Stimulated activated memory B cell treated with anti-CD40 and anti-IgM and Interleukin-4, amounts not matched to agents 10 μg/mL and 1 μg/mL and 100 μg/mL, for 72 hours (primary cell): ENCODE results near the gene MANBA.
A peak's percentile ranks its signal among the peaks of the same experiment; 100 is the strongest.

Experiments
- ATAC-seq: fragments of 150-1000 bp; cut with Tn5 transposase; 2 replicates; pipeline ENCODE4 v1.10.0; 2021
- H3K27ac Mint-ChIP-seq: one replicate; pipeline ENCODE4 v1.8.0; 2022; ENCODE audit warnings: mild to moderate bottlenecking, mixed read lengths
- H3K27me3 Mint-ChIP-seq: one replicate; pipeline ENCODE4 v1.8.0; 2022; ENCODE audit warnings: mixed read lengths
- H3K36me3 Mint-ChIP-seq: one replicate; pipeline ENCODE4 v1.8.0; 2022; ENCODE audit warnings: mixed read lengths
- H3K4me1 Mint-ChIP-seq: one replicate; pipeline ENCODE4 v1.8.0; 2022; ENCODE audit warnings: mixed read lengths
- H3K4me3 Mint-ChIP-seq: one replicate; pipeline ENCODE4 v1.8.0; 2022; ENCODE audit warnings: mild to moderate bottlenecking, moderate library complexity, mixed read lengths
- H3K9me3 Mint-ChIP-seq: one replicate; pipeline ENCODE4 v1.8.0; 2022; ENCODE audit warnings: mixed read lengths

Gene MANBA

DNA sequence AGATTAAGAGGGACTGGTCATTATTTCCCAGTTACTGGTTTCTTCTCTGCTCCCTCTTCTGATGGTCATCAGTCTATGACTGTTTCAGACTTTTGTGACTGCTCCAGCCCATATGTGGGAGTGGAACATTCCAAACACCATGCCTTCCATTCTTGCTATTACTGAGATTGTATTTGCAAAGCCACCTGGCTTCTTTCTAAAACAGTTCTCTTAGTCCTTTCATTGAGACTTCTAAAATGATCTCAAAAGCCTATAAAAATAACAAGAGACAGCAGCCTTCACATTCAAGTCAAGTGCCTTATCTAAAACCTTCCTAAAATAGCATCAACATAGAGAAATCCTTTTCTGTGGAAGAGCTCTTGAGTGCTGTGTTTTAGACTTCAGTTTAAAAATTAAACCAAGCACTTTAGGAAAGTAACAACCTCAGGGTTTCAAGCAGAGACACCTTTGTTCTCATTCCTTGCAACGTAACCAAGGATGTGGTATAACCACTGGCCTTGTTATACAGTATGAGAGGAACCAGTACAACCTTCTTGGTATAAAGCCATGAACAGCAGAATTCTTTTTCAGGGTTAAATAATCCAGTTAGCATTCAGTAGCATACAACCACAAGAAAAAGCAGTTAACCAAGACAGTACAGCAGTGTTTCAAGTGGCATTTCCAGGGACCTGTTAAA, 162.5 kb downstream of the MANBA start:
- Mint-ChIP-seq H3K4me3 (peak overlapping the region; percentile 50), H3K36me3 (peaks cover 81% of the 10 kb centered on the region), H3K27ac (peak overlapping the region; percentile 94), H3K27me3 (no peaks in the 10 kb centered on the region), H3K9me3 (no peaks in the 10 kb centered on the region), H3K4me1 (peaks cover 45% of the 10 kb centered on the region)
- peak; percentile 84 for ATAC-seq

DNA sequence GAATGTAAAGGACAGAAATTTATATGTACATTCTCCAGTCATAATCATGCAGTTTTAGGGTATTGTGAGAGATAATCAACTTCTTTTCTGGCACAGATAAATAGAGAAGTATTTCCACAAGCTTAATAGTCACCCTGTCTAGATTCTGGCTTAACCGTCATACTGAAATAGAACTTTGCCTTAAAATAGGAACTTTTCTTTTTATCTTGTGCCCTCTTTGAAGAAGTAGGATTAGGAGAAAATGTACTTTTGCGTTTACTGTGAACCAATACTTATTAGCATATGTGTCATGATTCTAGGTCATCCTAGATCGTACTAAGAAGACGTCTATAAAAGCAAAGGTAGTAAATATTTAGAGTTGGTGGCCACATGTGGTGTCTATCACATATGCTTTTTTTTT, 164.2 kb downstream of the MANBA start:
- no peak for ATAC-seq
- Mint-ChIP-seq H3K9me3 (no peaks in the 10 kb centered on the region), H3K27ac (peak overlapping the region; percentile 94), H3K27me3 (no peaks in the 10 kb centered on the region), H3K4me1 (peaks cover 61% of the 10 kb centered on the region), H3K4me3 (no peak overlapping the region), H3K36me3 (peaks cover 90% of the 10 kb centered on the region)

DNA sequence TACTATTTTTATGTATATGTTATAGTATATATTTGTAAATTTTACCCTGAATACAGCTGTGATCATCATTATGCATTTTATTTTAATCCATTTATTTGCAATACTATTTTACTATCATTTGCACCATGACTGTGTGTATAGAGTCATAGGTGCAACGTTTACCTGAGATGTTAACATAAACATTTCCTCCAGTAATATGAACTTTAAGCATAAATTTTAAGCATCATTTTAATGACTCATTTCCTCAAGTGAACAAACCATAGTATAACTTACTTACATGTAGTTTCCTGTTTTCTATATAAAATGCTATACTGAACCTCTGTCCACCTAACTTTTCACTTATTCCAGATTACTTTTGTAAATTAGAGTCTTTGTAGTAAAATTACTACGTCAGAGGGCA, 166.8 kb downstream of the MANBA start:
- Mint-ChIP-seq H3K4me1 (peaks cover 65% of the 10 kb centered on the region), H3K36me3 (peaks cover 92% of the 10 kb centered on the region), H3K27ac (peak overlapping the region; percentile 42), H3K4me3 (no peak overlapping the region), H3K9me3 (no peaks in the 10 kb centered on the region), H3K27me3 (no peaks in the 10 kb centered on the region)
- ATAC-seq, result no peak

DNA sequence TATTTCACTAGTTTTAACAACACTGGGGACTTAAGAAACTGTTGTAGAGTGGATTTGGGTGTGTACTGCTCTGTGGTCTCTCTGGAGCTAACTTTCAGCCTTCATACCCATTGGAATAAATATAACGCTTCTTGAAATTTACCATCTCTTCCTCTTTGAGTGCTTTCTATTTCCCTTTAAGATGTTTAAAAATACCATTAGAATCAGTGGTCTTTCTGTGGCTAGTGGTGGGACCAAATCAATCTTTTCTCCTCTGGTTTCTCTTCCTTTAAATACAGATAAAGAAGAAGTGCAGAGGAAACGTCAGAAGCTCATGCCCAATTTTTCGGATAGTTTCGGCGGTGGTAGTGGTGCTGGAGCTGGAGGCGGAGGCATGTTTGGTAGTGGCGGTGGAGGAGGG, 167.6 kb downstream of the MANBA start:
- Mint-ChIP-seq H3K27ac (peak overlapping the region; percentile 80), H3K4me3 (no peak overlapping the region), H3K9me3 (no peaks in the 10 kb centered on the region), H3K36me3 (peaks cover 87% of the 10 kb centered on the region), H3K4me1 (peaks cover 58% of the 10 kb centered on the region), H3K27me3 (no peaks in the 10 kb centered on the region)
- ATAC-seq, result no peak

DNA sequence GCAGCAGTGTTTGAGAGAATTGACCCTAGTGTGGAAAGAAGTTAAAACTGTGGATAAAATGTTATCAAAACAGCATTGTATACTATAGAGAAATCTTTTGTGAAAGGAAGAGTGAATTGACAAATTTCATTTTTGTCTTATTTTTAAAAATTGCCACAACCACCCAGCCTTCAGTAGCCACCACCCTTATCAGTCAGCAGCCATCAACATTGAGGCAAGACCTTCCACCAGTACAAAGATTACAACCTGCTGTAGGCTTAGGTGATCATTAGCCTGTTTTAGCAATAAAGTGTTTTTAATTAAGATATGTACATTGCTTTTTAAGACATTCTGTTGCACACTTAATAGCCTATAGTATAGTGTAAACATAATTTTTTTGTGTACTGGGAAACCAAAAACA, 168.5 kb downstream of the MANBA start:
- no peak for ATAC-seq
- Mint-ChIP-seq H3K4me3 (no peak overlapping the region), H3K36me3 (peaks cover 87% of the 10 kb centered on the region), H3K27ac (peak overlapping the region; percentile 80), H3K4me1 (peaks cover 54% of the 10 kb centered on the region), H3K9me3 (no peaks in the 10 kb centered on the region), H3K27me3 (no peaks in the 10 kb centered on the region)

DNA sequence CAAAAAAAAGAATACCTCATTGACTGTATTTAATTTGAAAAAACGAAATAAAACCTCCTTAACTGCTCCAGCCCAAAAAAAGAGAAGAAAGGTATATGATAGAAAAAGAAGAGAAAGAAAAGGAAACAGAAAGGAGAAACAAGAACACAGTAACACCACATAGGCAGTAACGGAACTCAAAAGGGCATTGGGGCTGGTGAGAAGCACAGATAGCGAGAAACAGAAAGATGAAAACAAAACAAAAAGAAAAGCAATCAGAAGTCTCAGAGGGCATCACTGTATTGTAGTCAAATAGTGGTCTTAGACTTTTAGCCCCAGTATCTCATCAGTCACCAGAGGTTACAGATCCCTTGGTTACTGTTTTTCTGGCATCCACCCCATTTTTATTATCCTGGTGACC, 171.0 kb downstream of the MANBA start:
- no peaks in the 10 kb centered on the region for H3K9me3 Mint-ChIP-seq
- no peak overlapping the region for H3K4me3 Mint-ChIP-seq
- peaks cover 63% of the 10 kb centered on the region for H3K4me1 Mint-ChIP-seq
- peaks cover 89% of the 10 kb centered on the region for H3K36me3 Mint-ChIP-seq
- no peak for ATAC-seq
- H3K27ac Mint-ChIP-seq, result peak overlapping the region; percentile 42
- no peaks in the 10 kb centered on the region for H3K27me3 Mint-ChIP-seq

DNA sequence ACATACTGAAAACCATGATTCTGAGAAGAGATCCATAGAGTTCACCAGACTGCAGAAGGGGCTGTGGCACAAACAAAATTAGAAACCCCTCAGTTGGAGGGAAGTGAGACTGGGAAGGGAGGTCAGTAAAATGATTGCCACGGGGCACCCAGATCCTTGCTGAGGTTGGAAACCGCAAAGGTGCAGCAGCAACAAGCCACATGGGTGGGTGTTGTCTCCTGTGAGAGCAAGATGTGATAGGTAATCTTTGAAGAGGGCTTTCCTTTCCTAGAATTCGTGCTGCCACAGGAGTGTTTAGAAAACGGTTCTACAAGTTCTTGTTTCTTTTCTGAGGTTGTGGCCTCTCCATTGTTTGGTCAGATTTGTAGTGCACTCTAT, 174.1 kb downstream of the MANBA start:
- H3K36me3 Mint-ChIP-seq, result peaks cover 82% of the 10 kb centered on the region
- ATAC-seq, result peak; percentile 70
- no peak overlapping the region for H3K4me3 Mint-ChIP-seq

DNA sequence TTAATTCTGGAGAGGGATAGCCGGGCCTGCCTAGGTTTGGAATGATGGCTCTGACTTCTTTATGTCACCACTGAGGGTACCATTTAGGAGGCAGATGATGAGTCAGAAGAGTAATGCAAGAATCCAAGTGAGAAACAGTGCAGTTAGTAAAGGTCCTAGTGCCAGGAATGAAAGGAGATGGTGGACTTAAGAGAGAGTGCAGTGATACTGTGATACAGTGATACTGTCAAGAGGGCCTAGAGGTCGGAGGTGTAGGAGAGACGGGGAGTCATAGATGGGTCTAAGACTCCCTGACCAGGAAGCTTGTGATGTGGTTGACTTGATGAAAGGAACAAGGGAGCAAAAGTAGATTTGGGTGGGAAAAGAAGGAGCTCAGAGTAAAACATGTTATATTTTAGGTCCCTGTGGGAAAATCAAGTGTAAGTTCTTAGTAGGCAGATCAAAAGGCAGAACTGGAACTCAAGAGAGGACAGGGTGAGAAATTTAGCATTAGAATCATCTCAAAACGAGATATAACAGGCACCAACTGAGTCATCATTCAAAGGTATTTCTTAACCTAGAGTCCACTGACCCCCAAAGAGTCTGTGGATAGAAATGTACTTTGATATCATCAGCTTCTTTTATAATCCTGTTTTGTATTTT, 174.6 kb downstream of the MANBA start:
- H3K4me3 Mint-ChIP-seq, result no peak overlapping the region
- no peaks in the 10 kb centered on the region for H3K27me3 Mint-ChIP-seq
- peak; percentile 76 for ATAC-seq
- no peaks in the 10 kb centered on the region for H3K9me3 Mint-ChIP-seq
- peaks cover 36% of the 10 kb centered on the region for H3K4me1 Mint-ChIP-seq
- H3K36me3 Mint-ChIP-seq, result peaks cover 80% of the 10 kb centered on the region
- H3K27ac Mint-ChIP-seq, result peak overlapping the region; percentile 70

More for the DNA sequence above, 174.1 kb downstream of the MANBA start:
- H3K27ac Mint-ChIP-seq, result peak overlapping the region; percentile 70
- H3K4me1 Mint-ChIP-seq, result peaks cover 40% of the 10 kb centered on the region
- H3K27me3 Mint-ChIP-seq, result no peaks in the 10 kb centered on the region
- H3K9me3 Mint-ChIP-seq, result no peaks in the 10 kb centered on the region

DNA sequence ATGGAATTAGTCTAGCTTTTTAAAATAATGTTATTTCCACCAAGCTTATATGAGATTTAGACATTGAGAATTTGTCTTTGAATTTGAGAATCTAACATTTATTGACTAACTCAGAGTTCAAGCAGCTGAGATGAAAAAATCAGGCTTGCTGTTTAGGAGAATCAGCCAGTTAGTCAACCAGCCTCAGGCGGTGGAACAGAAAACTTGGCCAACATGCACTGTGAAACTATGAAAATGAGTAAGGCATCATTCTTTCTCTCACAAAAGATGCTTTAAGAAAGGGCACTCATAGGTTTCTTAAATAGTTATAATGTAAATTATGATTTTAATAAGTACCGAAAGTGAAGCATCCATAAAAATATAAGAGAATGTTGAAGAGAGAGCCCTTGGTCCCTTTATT, 175.4 kb downstream of the MANBA start:
- no peak for ATAC-seq
- peak overlapping the region; percentile 70 for H3K27ac Mint-ChIP-seq
- H3K27me3 Mint-ChIP-seq, result no peaks in the 10 kb centered on the region
- H3K9me3 Mint-ChIP-seq, result no peaks in the 10 kb centered on the region
- H3K4me3 Mint-ChIP-seq, result no peak overlapping the region
- H3K4me1 Mint-ChIP-seq, result peaks cover 36% of the 10 kb centered on the region
- peaks cover 72% of the 10 kb centered on the region for H3K36me3 Mint-ChIP-seq

DNA sequence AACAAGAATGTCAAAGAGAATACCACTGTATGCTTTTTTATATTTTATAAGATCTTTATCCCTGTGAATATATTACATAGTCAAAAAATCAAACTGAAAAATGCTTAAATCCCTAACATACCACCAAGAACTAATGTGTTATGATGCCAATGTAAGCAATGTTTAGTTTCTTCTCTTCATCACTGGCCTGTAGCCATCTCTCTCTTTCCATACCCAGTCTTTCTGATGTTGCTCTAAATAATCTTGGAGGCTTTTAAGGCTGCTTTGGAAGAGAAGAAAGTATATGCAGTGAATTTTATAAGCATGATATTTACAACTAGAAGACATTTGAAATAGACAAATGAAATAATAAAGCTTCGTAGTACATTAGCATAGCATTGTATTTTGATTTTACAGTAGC, 176.7 kb downstream of the MANBA start:
- H3K36me3 Mint-ChIP-seq, result peaks cover 60% of the 10 kb centered on the region
- H3K4me3 Mint-ChIP-seq, result no peak overlapping the region
- no peak overlapping the region for H3K27ac Mint-ChIP-seq
- no peak for ATAC-seq
- H3K27me3 Mint-ChIP-seq, result no peaks in the 10 kb centered on the region
- no peaks in the 10 kb centered on the region for H3K9me3 Mint-ChIP-seq
- H3K4me1 Mint-ChIP-seq, result peaks cover 28% of the 10 kb centered on the region
